HepG2 (cell line): ENCODE data around the gene SYNPO. TPM values are rescaled to one million over a fixed set of nuclear protein-coding genes. Genes with fewer than 3 reads are reported as not detected.

Experiments
- AHR ChIP-seq: IDR thresholded peaks from 2 replicates; pipeline ENCODE4 v1.6.1; 2018; ENCODE audit warnings: missing genetic modification reagents, missing compliant biosample characterization
- ASH2L ChIP-seq: fragments of 300-600, 200-600 bp; sonication (generic); IDR thresholded peaks from 2 replicates; pipeline ENCODE4 v1.7.0; 2017; ENCODE audit warnings: low read depth, mild to moderate bottlenecking, moderate library complexity, mixed read lengths, low read length; ENCODE audit not compliant: insufficient read length
- BRCA1 ChIP-seq: sonication (generic); formaldehyde crosslinking; IDR thresholded peaks from 2 replicates; pipeline ENCODE4 v1.4.0; 2020; ENCODE audit warnings: missing genetic modification reagents
- CREM ChIP-seq, 2 experiments: sonication (generic) in 1 of 2; formaldehyde crosslinking in 1 of 2; IDR thresholded peaks; 2 replicates each; pipeline versions ENCODE4 v1.4.0 to v1.6.1; 2016 to 2020; ENCODE audit warnings: antibody characterized with exemption in 1 of 2, mild to moderate bottlenecking in 1 of 2, missing genetic modification reagents in 1 of 2
- HIVEP1 ChIP-seq: sonication (generic); formaldehyde crosslinking; IDR thresholded peaks from 2 replicates; pipeline ENCODE4 v1.4.0; 2020; ENCODE audit warnings: mild to moderate bottlenecking, missing genetic modification reagents
- JUNB ChIP-seq: sonication (generic); formaldehyde crosslinking; IDR thresholded peaks from 2 replicates; pipeline ENCODE4 v1.8.0; 2022; ENCODE audit warnings: missing genetic modification reagents, mild to moderate bottlenecking, borderline replicate concordance
- KAT2B ChIP-seq: fragments of 150-350 bp; IDR thresholded peaks from 2 replicates; pipeline ENCODE4 v1.6.1; 2014; ENCODE audit warnings: low read depth, low read length, borderline replicate concordance
- KLF16 ChIP-seq, 2 experiments: sonication (generic) in 1 of 2; formaldehyde crosslinking in 1 of 2; IDR thresholded peaks; 2 replicates each; pipeline versions ENCODE4 v1.6.1 to v1.8.0; 2016 to 2023; ENCODE audit warnings: missing genetic modification reagents in 2 of 2, missing compliant biosample characterization in 1 of 2
- PHF20 ChIP-seq: sonication (generic); formaldehyde crosslinking; IDR thresholded peaks from 2 replicates; pipeline ENCODE4 v1.5.0; 2020; ENCODE audit warnings: mild to moderate bottlenecking, missing genetic modification reagents
- SALL2 ChIP-seq: sonication (generic); formaldehyde crosslinking; IDR thresholded peaks from 2 replicates; pipeline ENCODE4 v1.8.1; 2023; ENCODE audit warnings: mild to moderate bottlenecking, missing genetic modification reagents, inconsistent platforms
- SMC3 ChIP-seq: IDR thresholded peaks from 2 replicates; pipeline ENCODE4 v1.6.1; 2011; ENCODE audit warnings: low read length, improper control_type of control experiment
- SP4 ChIP-seq: sonication (generic); formaldehyde crosslinking; IDR thresholded peaks from 2 replicates; pipeline ENCODE4 v1.8.1; 2023; ENCODE audit warnings: mild to moderate bottlenecking, missing genetic modification reagents
- U2AF2 ChIP-seq: fragments of 200-400 bp; formaldehyde crosslinking; IDR thresholded peaks from 2 replicates; pipeline ENCODE4 v1.6.1; 2017; ENCODE audit warnings: low read depth, mild to moderate bottlenecking, low read length
- XRCC5 ChIP-seq: fragments of 200-400 bp; formaldehyde crosslinking; optimal IDR thresholded peaks from 2 replicates; pipeline ENCODE3; 2017; ENCODE audit warnings: mild to moderate bottlenecking, low read length
- YEATS4 ChIP-seq: sonication (generic); formaldehyde crosslinking; IDR thresholded peaks from 2 replicates; pipeline ENCODE4 v1.4.0; 2020; ENCODE audit warnings: missing genetic modification reagents, borderline replicate concordance
- ZBTB40 ChIP-seq, 2 experiments: fragments of 450-650 bp in 1 of 2; sonication (generic) in 1 of 2; formaldehyde crosslinking in 1 of 2; IDR thresholded peaks; 2 replicates each; pipeline versions ENCODE4 v1.6.1 to v1.8.0; 2016 to 2022; ENCODE audit warnings: antibody characterized with exemption in 1 of 2, mild to moderate bottlenecking in 1 of 2, missing genetic modification reagents in 1 of 2
- ZNF275 ChIP-seq: sonication (generic); formaldehyde crosslinking; IDR thresholded peaks from 2 replicates; pipeline ENCODE4 v1.8.0; 2022; ENCODE audit warnings: missing genetic modification reagents, mild to moderate bottlenecking, inconsistent platforms, borderline replicate concordance
- ZNF326 ChIP-seq: sonication (generic); formaldehyde crosslinking; IDR thresholded peaks from 2 replicates; pipeline ENCODE4 v1.4.0; 2020; ENCODE audit warnings: missing genetic modification reagents, borderline replicate concordance
- ZNF766 ChIP-seq: sonication (generic); formaldehyde crosslinking; IDR thresholded peaks from 2 replicates; pipeline ENCODE4 v1.5.0; 2020; ENCODE audit warnings: missing genetic modification reagents, borderline replicate concordance
- polyA plus RNA-seq, 8 experiments: library from polyadenylated mRNA; depleted of rRNA in 3 of 8; stranded (reverse) in 7 of 8; unstranded in 1 of 8; fragments of >200 nt; fragmentation: Illumina TruSeq in 4 of 8; extraction: Trizol in 4 of 8; gene quantifications; 2 replicates each; pipeline versions ENCODE4 v1.2.1 to v1.2.3, GENCODE V29; 2011 to 2016; ENCODE audit warnings: low read depth in 4 of 8, missing spikeins in 1 of 8, mixed read lengths in 1 of 8; ENCODE audit not compliant: insufficient read depth in 1 of 8
- total RNA-seq, 5 experiments: library from RNA; depleted of rRNA; stranded (reverse); fragments of >200 nt; fragmentation: Illumina TruSeq; extraction: Trizol; gene quantifications; 2 replicates each; pipeline ENCODE4 v1.2.3, GENCODE V29; 2016; ENCODE audit warnings: low read depth in 1 of 5

Gene SYNPO
- total and polyA plus RNA-seq, 2 of the 13 experiments (the other 11 are each of a cell fraction or from before 2014, with no cell fraction given) = 0.09 to 0.30 TPM

- TF ChIP-seq JUNB (no peak), SALL2 (CRISPR knock-in tag) (no peak), ZNF326 (CRISPR knock-in tag) (no peak), PHF20 (CRISPR knock-in tag) (no peak; the same call in 1 of the 2 replicates), SMC3 (no peak; the same call in 1 of the 2 replicates), YEATS4 (CRISPR knock-in tag) (0 out of 2 replicates have a peak, but pooled peaks have one; percentile 26), CREM (IDR thresholded peaks at IDR 0.05) (no peak), CREM (CRISPR knock-in tag; IDR thresholded peaks at IDR 0.05) (no peak), KLF16 (CRISPR knock-in tag; IDR thresholded peaks at IDR 0.05) (no peak), ZNF766 (CRISPR knock-in tag) (no peak), BRCA1 (no peak), SP4 (CRISPR knock-in tag) (no peak), ZBTB40 (IDR thresholded peaks at IDR 0.05) (no peak), ZBTB40 (CRISPR knock-in tag; IDR thresholded peaks at IDR 0.05) (peak; percentile 43; the same call in 1 of the 2 replicates), U2AF2 (no peak), XRCC5 (no peak), ASH2L (no peak), AHR (CRISPR knock-in tag) (no peak), HIVEP1 (CRISPR knock-in tag) (no peak), ZNF275 (peak; percentile 48; the same call in 1 of the 2 replicates), KAT2B (no peak)
These were observed 16.0 kb downstream of the SYNPO start (continued) for GRCh38 chr5:150656191-150657132.
